NCI-H748 (cell line): ENCODE measurements around the gene PEDS1.
"Not testable (repeated sequence)": the region's sequence is repeated elsewhere in the genome, so short reads cannot be mapped to it uniquely, and the experiment has no call there.

Source experiments
- DNase-seq: peaks from one replicate; lab custom pipeline; 2025; ENCODE audit not compliant: unreplicated experiment; lab: John Stamatoyannopoulos, UW

Gene PEDS1

DNA sequence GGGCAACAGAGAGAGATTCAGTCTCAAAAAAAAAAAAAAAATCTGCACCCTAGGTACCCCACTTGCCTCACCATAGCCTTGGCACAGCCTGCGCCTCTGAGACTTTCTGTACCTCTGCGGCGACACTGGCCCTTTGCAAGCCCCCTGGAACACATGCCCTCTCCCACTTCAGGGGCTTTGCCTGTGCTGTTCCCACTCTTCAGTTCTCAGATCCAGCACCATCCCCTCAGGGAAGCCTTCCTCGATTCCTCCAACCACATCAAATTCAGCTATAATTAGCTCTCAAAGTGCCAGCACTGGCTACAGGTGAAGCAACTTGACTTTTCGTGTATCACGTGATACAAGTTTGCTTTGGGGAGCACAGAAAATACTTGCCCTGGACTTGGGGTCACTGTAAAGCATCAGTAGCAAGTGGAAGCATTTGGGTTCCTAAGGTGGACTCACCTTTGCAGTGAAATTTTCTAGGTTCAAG, 38.4 kb downstream of the PEDS1 start:
- DNase-seq, result no peak

DNA sequence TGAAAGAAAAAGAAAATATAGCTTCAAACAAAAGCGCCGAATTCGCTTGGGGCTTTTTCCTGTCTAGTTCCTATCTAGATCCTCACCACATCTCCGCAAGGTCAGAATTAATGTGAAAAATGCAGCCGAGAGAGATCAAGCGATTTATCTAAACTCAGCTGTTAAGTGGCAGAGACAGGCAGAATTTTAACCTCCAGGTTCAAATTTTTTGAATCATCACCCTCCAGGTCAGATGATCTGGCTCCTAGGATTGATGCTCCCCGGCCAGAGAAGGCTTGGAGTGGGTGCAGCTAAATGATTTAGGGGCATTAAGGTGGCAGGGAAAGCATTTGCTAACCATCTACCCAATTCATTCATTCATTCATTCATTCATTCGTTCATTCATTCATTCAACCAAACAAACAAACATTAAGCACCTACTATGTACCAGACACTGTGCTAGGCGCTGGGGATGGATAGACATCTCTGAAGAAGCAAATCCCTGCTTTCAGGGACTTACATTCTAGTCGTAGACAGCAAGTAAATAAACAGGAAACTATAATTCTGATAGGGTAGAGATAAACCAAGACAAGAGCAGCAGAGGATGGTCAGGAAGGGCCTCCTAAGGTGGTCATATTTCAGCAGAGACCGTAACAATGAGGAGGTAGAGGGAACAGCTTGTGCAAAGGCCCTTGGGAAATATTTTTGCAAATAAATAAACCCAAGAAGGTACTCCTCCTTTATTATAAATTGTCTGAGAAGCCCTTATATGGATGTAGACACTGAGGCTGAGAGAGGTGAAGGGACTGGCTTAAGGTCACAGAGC, 39.9 kb downstream of the PEDS1 start:
- no peak for DNase-seq

DNA sequence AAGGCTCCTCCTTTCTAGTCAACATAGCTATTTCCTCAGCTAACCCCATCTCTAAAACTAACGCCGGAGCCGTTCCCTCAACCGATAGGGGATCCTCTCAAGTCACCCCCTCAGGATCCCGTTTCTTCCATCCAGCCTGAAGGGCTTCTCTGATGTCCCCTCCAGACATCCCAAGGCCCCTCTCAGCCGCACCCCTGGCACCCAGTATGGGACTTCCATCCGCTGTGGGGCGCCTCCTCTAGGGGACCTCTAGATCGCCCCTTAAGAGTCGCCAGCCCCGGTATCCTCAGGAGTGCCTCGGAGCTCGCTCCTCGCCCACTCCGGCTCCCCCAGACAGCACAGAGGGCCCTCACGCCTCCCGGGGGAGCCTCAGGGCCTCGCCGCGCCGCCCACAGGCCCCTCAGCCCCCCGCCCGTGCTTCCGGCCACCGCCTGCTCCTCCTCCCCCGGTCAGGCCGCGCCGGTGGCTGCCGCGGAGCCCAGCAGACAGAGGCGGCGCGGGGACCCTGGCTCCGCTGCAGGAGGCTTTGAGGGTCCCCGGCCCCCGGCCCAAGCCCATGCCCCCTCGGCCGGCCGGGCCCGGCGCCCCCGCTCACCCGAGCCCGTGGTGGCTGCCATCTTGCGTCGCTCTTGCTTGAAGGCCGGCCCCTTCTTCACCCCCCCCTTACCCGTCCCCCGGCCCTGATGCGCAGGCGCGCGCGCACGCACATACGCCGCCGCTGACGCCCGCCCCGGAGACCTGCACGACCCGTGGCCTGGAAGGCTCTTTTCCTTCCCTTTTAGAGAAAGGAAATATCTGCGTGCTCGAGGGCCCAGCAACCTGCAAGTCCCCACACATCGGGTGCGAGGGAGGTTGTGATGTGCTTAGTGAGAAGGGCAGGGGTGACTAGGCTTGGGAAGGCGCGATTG, 40.8 kb downstream of the PEDS1 start, which contains the start of gene UBE2V1:
UBE2V1 (minus strand) TSS at position 639 of the 908 bp plus-strand sequence; CDS start at position 617, 22 bp downstream.
- peak; percentile 77 for DNase-seq

DNA sequence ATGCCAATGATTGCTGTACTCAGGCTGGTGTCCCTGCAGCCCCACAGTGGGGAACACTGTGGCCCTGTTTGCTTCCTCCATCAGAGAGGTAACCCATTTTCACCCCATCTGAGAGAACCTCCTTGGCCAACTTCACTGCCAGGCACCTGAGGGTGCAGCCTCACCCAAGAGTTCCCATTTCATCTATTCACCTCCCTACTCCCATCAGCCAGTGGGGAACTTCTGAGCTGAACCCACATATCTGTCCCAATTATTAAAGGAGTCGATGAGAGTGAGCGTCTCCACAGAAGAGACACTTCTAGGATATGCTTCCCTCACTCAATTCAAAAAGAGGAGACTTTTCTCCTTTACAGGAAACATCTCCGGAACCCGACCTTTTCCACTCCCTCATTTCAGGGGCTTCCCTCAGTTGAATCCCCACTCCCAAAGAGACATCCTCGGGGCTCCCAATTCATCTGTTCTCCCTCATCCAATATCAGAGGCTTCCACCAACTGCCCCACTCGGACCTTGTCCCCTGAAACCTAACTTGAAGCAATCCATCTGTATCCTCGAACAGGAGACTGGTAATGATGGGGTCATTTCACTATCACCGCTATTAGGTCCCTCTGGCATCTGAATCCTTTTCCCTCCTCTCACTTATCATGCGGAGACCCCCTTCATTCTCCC, 41.6 kb downstream of the PEDS1 start:
- no peak for DNase-seq

DNA sequence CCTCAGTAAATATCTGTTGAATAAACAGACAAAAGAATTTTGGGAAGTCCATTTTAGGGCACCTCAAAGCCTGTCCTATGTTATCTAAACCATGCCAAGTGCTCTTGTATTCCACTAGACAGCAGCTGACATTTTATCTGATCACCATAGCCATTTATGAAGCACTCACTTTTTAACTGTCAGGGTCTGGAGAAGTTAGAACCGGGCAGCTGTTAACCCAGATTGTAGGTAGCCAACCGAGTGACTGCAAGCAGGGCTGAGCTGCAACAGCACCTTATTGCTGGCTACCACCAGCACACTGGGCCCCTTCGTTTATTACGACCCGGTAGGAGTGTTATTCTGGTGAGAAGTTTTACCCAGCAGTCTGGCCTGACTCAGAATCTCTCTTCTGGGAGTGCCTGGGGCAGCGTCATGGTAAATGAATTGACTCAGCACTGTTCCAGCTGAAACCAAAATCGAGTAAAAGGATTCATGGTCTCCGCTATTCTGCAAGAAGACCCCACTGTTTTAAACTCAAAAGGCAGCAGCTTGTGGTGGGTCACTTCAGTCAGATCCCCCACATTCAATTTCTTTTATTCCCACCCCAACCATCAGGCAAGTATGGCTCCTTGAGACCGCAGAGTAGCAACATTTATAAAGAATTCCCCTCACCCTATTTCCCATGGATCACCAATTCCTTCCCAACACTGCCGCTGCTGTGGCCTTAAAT, 42.2 kb downstream of the PEDS1 start:
- no peak for DNase-seq

DNA sequence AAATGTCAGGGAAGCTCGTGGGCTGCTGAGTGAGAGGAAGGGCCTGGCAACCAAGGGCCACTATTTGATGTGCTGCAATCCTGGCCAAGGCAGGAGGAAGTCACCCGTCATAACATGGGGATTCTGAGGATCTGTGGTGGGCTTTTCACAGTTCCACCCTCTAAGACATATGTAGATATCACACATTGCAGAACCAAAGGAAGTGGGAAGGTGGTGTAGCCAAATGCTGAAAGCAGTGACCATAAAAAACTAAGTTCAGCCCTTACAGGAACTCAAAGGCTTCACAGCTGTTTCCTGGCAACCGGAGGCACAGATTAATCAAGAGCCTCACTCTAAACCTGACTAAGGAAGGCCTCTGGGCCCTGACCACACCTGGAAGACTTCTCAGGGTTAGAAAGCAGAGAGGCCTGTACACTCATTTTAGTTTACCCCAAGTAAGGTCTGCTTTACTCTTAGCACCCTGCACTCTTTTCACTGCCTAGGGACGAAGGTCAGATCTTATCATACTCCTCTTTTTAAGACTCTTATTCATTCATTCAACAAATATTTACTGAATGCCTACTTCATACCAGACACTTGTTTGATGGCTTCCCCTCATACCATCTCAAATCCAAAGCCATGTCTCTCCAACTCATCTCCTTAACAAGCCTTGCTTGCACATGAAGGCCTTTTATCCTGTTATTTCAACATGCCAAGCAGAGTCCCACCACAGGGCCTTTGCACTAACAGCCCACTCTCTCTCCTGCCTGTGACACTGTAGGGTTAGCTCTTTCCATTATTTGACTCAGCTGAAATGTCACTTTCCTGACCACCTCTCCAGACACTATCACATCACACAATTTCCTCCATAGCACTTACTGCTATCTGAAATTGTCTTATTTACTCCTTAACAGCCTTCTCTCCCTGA, 43.1 kb downstream of the PEDS1 start:
- no peak for DNase-seq

DNA sequence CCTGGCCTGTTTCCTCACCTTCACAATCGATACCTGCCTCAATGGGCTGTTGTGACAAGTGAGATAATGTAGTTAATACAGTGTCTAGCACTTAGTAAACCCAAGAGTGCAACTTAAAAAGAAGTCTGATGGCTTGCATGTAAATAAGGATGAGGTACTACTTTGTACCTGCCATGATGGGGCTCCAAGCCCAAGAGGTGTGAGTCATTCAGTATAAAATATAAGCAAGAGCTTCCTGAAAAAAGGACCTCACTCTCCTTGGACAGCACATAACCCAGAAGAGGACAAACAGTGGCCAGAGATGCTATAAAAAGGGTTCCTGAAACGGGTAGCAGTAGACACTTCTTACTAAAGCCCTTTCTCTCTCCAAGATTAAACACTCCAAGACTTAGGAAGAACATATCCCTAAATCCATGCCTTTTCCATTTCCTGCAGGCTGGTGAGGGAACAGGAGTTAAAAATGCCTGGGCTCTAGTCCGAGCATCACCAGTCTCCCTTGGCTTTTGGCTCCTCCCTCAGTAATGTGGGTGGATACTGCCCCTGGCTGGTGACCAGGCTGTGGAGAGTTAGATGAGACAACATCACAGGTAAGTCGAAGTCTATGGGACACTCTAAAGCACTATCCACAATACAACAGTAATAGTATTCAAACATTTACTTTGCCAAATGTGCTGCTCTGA, 44.8 kb downstream of the PEDS1 start:
- DNase-seq, result no peak

DNA sequence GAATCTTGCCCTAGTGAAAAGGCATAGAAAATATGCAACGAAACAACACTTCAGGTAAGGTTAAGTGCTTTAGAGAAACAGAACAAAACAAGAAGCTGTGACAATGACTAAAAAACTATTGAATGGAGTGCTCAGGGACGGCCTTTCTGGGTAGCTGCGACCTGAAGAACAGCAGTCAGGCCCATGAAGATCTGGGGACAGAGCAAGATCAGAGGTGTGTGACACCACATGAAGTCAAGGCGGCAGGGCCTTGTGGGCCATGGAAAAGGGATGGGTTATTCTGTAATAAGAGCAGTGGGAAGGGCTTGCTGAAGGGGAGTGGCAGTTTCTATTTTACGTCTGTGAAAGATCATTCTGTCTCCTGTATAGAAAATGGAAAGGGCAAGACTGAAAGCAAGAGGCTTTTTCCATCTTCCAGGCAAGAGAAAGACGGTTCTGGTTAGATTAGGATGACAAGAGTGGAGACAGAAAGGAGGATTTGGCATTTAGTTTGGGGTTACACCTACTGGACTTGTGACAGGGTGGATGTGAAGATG, 45.7 kb downstream of the PEDS1 start:
- no peak for DNase-seq

DNA sequence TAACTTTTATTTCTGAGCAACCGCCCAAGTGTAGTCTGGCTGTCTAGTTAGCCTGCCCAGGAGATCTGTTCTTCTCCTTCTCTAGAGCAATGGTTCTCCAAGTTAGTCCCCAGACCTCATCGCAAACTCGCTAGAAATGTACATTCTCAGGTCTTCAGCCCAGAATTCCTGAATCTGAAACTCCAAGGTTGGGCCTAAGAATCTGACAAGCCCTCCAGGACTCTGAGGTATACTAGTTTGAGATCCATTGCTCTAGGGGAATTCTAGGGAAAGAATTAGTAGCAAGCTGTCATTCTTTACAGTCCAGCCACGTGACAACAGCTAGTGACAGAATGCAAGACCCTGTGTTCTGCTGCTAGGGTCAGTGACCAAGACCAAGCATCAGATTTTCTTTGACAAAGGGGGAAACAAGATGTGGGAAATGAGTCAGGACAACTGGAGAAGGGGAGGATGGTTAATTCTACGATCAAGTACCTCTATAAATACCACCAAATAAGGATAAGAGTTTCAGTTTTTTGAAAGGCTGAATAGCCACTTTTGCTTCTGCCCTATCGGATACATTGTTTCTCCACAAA, 46.4 kb downstream of the PEDS1 start:
- no peak for DNase-seq

DNA sequence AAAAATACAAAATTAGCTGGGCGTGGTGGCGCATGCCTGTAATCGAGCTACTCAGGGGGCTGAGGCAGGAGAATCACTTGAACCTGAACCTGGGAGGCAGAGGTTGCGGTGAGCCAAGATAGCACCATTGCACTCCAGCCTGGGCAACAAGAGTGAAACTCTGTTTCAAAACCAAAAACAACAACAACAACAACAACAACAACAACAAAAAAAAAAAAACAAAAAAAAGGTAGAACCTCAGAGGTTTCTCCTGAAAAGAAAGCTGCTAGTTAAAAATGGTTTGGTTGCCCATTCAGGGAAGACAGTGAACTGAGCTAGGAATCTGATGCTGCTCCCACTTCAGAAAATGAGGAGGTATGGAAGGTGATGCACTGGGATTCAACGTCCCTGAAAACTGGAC, 46.9 kb downstream of the PEDS1 start:
- not testable (repeated sequence) for DNase-seq
